ENCODE measurements around the gene C3orf20.

C3orf20 gene

DNA sequence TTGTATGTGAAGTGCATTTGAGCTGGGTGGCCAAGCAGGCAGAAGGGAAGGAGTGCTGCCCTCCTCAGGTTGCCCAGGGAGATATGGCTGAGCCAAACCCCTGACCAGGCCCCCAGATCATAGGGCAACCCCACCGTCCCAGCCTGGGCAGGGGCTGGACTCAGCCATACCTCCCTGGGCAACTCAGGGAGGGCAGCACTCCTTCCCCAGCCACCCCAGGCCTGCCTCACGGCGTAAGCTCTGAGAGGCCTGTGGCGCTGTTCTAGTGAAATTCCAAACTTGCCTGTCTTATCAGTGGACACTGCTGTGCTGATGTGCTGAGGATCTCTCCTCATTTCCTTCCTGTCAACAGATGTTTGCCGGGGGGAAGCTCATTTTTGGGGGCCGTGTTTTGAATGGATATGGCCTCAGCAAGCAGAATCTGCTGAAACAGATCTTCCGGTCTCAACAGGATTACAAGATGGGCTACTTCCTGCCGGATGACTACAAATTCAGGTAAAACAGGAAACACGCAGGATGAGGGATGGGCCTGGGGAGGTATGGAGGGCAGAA, 86.3 kb downstream of the C3orf20 start:
- TF ChIP-seq MAX (IDR thresholded peaks at IDR 0.05) (no peak), REST (IDR thresholded peaks at IDR 0.05; ENCODE audit: low read depth) (no peak), TCF12 (IDR thresholded peaks at IDR 0.05; ENCODE audit: low read depth) (no peak), USF1 (IDR thresholded peaks at IDR 0.05) (no peak), YY1 (IDR thresholded peaks at IDR 0.05; ENCODE audit: low read depth) (no peak), EP300 (IDR thresholded peaks at IDR 0.05; ENCODE audit: borderline replicate concordance) (no peak)

DNA sequence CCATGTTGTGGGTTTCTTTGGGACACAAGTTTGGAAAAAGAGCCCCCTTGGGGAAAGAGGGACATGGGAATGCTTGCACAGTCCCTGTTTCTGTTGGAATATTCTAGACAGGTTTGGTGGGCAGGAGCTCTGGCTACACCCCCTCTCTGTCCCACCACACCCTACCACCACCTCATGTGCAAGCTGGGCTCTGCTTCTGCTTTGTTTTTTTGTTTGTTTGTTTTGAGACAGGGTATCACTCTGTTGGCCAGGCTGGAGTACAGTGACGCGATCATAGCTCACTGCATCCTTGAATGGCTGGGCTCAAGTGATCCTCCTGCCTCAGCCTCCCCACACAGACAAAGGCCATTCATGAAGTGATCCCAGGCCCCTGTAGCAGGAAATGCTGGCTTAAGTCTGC, 86.9 kb downstream of the C3orf20 start:
- TF ChIP-seq CEBPB (IDR thresholded peaks at IDR 0.05): no peak
- TF ChIP-seq NFIC (IDR thresholded peaks at IDR 0.05): no peak
- TF ChIP-seq USF1 (IDR thresholded peaks at IDR 0.05): no peak
- TF ChIP-seq TCF12 (IDR thresholded peaks at IDR 0.05; ENCODE audit: low read depth): no peak
- TF ChIP-seq EP300 (IDR thresholded peaks at IDR 0.05; ENCODE audit: borderline replicate concordance): no peak
- no peak for TF ChIP-seq RAD21 (IDR thresholded peaks at IDR 0.05; ENCODE audit: low read depth)
- no peak for TF ChIP-seq TEAD4 (IDR thresholded peaks at IDR 0.05)
- no peak for TF ChIP-seq FOXM1 (IDR thresholded peaks at IDR 0.05; ENCODE audit: borderline replicate concordance, low read depth)
- TF ChIP-seq EGR1 (IDR thresholded peaks at IDR 0.05): no peak
- no peak for TF ChIP-seq REST (IDR thresholded peaks at IDR 0.05; ENCODE audit: low read depth)
- no peak for TF ChIP-seq MAX (IDR thresholded peaks at IDR 0.05)
- no peak for TF ChIP-seq ZBTB7A (IDR thresholded peaks at IDR 0.05; ENCODE audit: low read depth)
- TF ChIP-seq TAF1 (IDR thresholded peaks at IDR 0.05; ENCODE audit: low read depth): no peak
- no peak for TF ChIP-seq CREB1 (IDR thresholded peaks at IDR 0.05; ENCODE audit: low read depth)
- TF ChIP-seq YY1 (IDR thresholded peaks at IDR 0.05; ENCODE audit: low read depth): no peak

DNA sequence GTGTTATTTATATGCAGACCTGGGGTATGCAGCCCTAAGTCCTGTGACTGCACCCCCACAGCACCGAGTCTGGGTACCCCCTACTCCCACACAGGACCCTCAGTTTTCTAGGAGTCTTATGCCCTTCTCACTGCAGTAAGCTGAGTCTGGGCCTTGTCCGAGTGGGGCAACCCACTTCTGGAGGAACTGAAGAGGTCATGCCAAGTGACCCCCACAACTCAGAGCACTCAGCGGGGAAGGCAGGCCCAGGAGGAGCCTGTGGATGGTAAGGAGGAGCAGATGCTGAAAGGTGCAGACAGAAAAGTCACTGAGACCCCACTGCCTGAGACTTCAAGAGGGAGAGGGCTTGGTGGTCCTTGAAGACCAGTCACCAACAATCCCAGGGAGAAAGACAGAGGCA, 87.8 kb downstream of the C3orf20 start:
- TF ChIP-seq RAD21 (IDR thresholded peaks at IDR 0.05; ENCODE audit: low read depth) (no peak), MAX (IDR thresholded peaks at IDR 0.05) (no peak), CREB1 (IDR thresholded peaks at IDR 0.05; ENCODE audit: low read depth) (no peak), NFIC (IDR thresholded peaks at IDR 0.05) (no peak), REST (IDR thresholded peaks at IDR 0.05; ENCODE audit: low read depth) (no peak)

GRCh38 chr3:14764331-14765059, 89.6 kb downstream of the C3orf20 start:
- TF ChIP-seq TAF1 (IDR thresholded peaks at IDR 0.05; ENCODE audit: low read depth) (no peak), TCF12 (IDR thresholded peaks at IDR 0.05; ENCODE audit: low read depth) (no peak), CEBPB (IDR thresholded peaks at IDR 0.05) (no peak), RAD21 (IDR thresholded peaks at IDR 0.05; ENCODE audit: low read depth) (no peak)

- no peak for TF ChIP-seq RAD21 (IDR thresholded peaks at IDR 0.05; ENCODE audit: low read depth)
- no peak for TF ChIP-seq USF1 (IDR thresholded peaks at IDR 0.05)
- TF ChIP-seq ZBTB7A (IDR thresholded peaks at IDR 0.05; ENCODE audit: low read depth): no peak
- no peak for TF ChIP-seq TEAD4 (IDR thresholded peaks at IDR 0.05)
- no peak for TF ChIP-seq CREB1 (IDR thresholded peaks at IDR 0.05; ENCODE audit: low read depth)
- TF ChIP-seq EP300 (IDR thresholded peaks at IDR 0.05; ENCODE audit: borderline replicate concordance): no peak
- no peak for TF ChIP-seq CEBPB (IDR thresholded peaks at IDR 0.05)
- TF ChIP-seq TAF1 (IDR thresholded peaks at IDR 0.05; ENCODE audit: low read depth): no peak
- no peak for TF ChIP-seq YY1 (IDR thresholded peaks at IDR 0.05; ENCODE audit: low read depth)
- TF ChIP-seq FOXM1 (IDR thresholded peaks at IDR 0.05; ENCODE audit: borderline replicate concordance, low read depth): no peak
- no peak for TF ChIP-seq EGR1 (IDR thresholded peaks at IDR 0.05)
- TF ChIP-seq MAX (IDR thresholded peaks at IDR 0.05): no peak
- no peak for TF ChIP-seq TCF12 (IDR thresholded peaks at IDR 0.05; ENCODE audit: low read depth)
- TF ChIP-seq NFIC (IDR thresholded peaks at IDR 0.05): no peak
- TF ChIP-seq REST (IDR thresholded peaks at IDR 0.05; ENCODE audit: low read depth): no peak
Observed at GRCh38 chr3:14765060-14765400, 90.1 kb downstream of the C3orf20 start.

All from Ishikawa (cell line).